Fibroblast of lung (primary cell): ENCODE data around the gene ING3.
A peak's percentile ranks its signal among the peaks of the same experiment; 100 is the strongest.

ENCODE experiments used
- EZH2 ChIP-seq: IDR thresholded peaks from 2 replicates; pipeline ENCODE4 v1.5.1; 2012; ENCODE audit warnings: low read length, control low read depth, mild to moderate bottlenecking; ENCODE audit errors: missing control alignments
- TF ChIP-seq, protein P1 (sequence below), 2 donors: IDR thresholded peaks in 1 of 2; conservative IDR thresholded peaks in 1 of 2; 1 replicate in 1 of 2; 2 replicates in 1 of 2; pipeline ENCODE4 v1.5.1; 2011 to 2012; ENCODE audit warnings: low read length in 2 of 2, control low read depth in 1 of 2, inconsistent platforms in 1 of 2, low read depth in 1 of 2, mild to moderate bottlenecking in 1 of 2

DNA sequence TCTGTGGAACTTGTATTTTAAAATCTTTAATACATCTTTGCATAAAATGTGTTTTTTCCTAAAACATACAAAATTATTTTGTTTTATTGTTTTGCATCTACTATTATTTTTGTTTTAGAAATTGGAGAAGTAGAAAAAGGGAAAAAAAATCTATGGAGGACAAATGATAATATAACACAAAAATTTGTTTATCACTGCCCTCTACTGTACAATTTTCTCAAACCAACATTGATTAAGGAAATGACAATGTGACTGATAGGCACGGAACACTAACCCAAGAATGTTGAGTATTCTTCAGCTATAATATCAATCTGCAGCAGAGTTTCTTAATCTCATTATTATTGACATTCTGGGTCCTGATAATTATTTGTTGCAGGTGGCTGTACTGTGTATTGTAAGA is 9.5 kb upstream of the ING3 start:
- TF ChIP-seq, protein P1, sequence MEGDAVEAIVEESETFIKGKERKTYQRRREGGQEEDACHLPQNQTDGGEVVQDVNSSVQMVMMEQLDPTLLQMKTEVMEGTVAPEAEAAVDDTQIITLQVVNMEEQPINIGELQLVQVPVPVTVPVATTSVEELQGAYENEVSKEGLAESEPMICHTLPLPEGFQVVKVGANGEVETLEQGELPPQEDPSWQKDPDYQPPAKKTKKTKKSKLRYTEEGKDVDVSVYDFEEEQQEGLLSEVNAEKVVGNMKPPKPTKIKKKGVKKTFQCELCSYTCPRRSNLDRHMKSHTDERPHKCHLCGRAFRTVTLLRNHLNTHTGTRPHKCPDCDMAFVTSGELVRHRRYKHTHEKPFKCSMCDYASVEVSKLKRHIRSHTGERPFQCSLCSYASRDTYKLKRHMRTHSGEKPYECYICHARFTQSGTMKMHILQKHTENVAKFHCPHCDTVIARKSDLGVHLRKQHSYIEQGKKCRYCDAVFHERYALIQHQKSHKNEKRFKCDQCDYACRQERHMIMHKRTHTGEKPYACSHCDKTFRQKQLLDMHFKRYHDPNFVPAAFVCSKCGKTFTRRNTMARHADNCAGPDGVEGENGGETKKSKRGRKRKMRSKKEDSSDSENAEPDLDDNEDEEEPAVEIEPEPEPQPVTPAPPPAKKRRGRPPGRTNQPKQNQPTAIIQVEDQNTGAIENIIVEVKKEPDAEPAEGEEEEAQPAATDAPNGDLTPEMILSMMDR (conservative IDR thresholded peaks at IDR 0.05 in 1 of 2, IDR thresholded peaks at IDR 0.05 in 1 of 2; ENCODE audit: low read depth in 1 of 2, low read length in 2 of 2), result peak in 1 of 2 donors; percentile 19
- TF ChIP-seq EZH2, result no peak
